Loucy (cell line): Measurements from ENCODE around the gene INTS12.

Source experiments
- H2AFZ ChIP-seq: fragments of 200-600 bp; sonication (generic); 2 replicates; pipeline ENCODE4 v1.6.0; 2016; ENCODE audit warnings: antibody characterized with exemption, mild to moderate bottlenecking, low read length, moderate library complexity
- H3F3A ChIP-seq: fragments of 200-600 bp; 2 replicates; pipeline ENCODE4 v1.6.0; 2016; ENCODE audit warnings: antibody characterized with exemption, low read depth, mild to moderate bottlenecking
- H3K27me3 ChIP-seq: fragments of 200-600 bp; sonication (generic); 2 replicates; pipeline ENCODE4 v1.6.1; 2014; ENCODE audit warnings: low read length, mild to moderate bottlenecking; ENCODE audit not compliant: insufficient read depth, poor library complexity, severe bottlenecking
- H3K36me3 ChIP-seq: fragments of 200-600 bp; sonication (generic); 2 replicates; pipeline ENCODE4 v1.6.1; 2016; ENCODE audit warnings: low read length; ENCODE audit not compliant: insufficient read depth
- H3K4me1 ChIP-seq: fragments of 200-600 bp; sonication (generic); 2 replicates; pipeline ENCODE4 v1.5.1; 2014; ENCODE audit warnings: low read length, mild to moderate bottlenecking; ENCODE audit not compliant: insufficient read depth, poor library complexity, severe bottlenecking
- H3K4me2 ChIP-seq: fragments of 200-600 bp; sonication (generic); 2 replicates; pipeline ENCODE4 v1.6.0; 2014; ENCODE audit warnings: antibody characterized with exemption, low read length, low read depth, mild to moderate bottlenecking; ENCODE audit not compliant: poor library complexity, severe bottlenecking
- H3K4me3 ChIP-seq: fragments of 200-600 bp; sonication (generic); 2 replicates; pipeline ENCODE4 v1.5.1; 2014; ENCODE audit warnings: low read length, mild to moderate bottlenecking, mixed read lengths; ENCODE audit not compliant: poor library complexity, severe bottlenecking
- H3K79me2 ChIP-seq: fragments of 200-600 bp; sonication (generic); 2 replicates; pipeline ENCODE4 v1.6.1; 2014; ENCODE audit warnings: low read length; ENCODE audit not compliant: insufficient read depth
- H3K9ac ChIP-seq: fragments of 200-600 bp; sonication (generic); 2 replicates; pipeline ENCODE4 v1.6.0; 2014; ENCODE audit warnings: mild to moderate bottlenecking, low read depth, low read length, moderate library complexity; ENCODE audit not compliant: poor library complexity, severe bottlenecking
- H3K9me2 ChIP-seq: fragments of 200-600 bp; sonication (generic); replicated peaks from 2 replicates; pipeline ENCODE4 v1.6.1; 2016; ENCODE audit warnings: low read depth, low read length, mixed read lengths
- H3K9me3 ChIP-seq: fragments of 200-600 bp; sonication (generic); 2 replicates; pipeline ENCODE4 v1.6.1; 2014; ENCODE audit warnings: mild to moderate bottlenecking, antibody characterized with exemption, low read length, low read depth; ENCODE audit not compliant: insufficient read depth
- H4K20me1 ChIP-seq: fragments of 200-600 bp; sonication (generic); 2 replicates; pipeline ENCODE4 v1.6.0; 2014; ENCODE audit warnings: antibody characterized with exemption, low read length, mild to moderate bottlenecking; ENCODE audit not compliant: insufficient read depth, poor library complexity, severe bottlenecking
- EZH2phosphoT487 ChIP-seq: fragments of 200-600 bp; IDR thresholded peaks from 2 replicates; pipeline ENCODE4 v1.6.1; 2018; ENCODE audit warnings: antibody characterized with exemption, mild to moderate bottlenecking, moderate library complexity, borderline replicate concordance
- TF ChIP-seq, protein P1 (sequence below): fragments of 200-600 bp; sonication (generic); conservative IDR thresholded peaks from 2 replicates; pipeline ENCODE4 v1.5.1; 2014; ENCODE audit warnings: mild to moderate bottlenecking, antibody characterized with exemption, low read length

INTS12 gene

GRCh38 chr4:105645440-105645839 is 63.0 kb downstream of the INTS12 start:
- no peaks in the 10 kb centered on the region for H3K79me2 ChIP-seq
- H3K4me3 ChIP-seq, result no peak overlapping the region
- TF ChIP-seq EZH2phosphoT487, result no peak
- TF ChIP-seq, protein P1, sequence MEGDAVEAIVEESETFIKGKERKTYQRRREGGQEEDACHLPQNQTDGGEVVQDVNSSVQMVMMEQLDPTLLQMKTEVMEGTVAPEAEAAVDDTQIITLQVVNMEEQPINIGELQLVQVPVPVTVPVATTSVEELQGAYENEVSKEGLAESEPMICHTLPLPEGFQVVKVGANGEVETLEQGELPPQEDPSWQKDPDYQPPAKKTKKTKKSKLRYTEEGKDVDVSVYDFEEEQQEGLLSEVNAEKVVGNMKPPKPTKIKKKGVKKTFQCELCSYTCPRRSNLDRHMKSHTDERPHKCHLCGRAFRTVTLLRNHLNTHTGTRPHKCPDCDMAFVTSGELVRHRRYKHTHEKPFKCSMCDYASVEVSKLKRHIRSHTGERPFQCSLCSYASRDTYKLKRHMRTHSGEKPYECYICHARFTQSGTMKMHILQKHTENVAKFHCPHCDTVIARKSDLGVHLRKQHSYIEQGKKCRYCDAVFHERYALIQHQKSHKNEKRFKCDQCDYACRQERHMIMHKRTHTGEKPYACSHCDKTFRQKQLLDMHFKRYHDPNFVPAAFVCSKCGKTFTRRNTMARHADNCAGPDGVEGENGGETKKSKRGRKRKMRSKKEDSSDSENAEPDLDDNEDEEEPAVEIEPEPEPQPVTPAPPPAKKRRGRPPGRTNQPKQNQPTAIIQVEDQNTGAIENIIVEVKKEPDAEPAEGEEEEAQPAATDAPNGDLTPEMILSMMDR, result no peak
- H3K9me3 ChIP-seq, result no peaks in the 10 kb centered on the region
- H3K4me2 ChIP-seq, result no peak overlapping the region
- no peaks in the 10 kb centered on the region for H3K27me3 ChIP-seq
- no peak overlapping the region for H2AFZ ChIP-seq
- H3F3A ChIP-seq, result no peaks in the 10 kb centered on the region
- no peaks in the 10 kb centered on the region for H3K4me1 ChIP-seq
- H4K20me1 ChIP-seq, result no peaks in the 10 kb centered on the region
- H3K9ac ChIP-seq, result no peak overlapping the region
- H3K36me3 ChIP-seq, result no peaks in the 10 kb centered on the region
- H3K9me2 ChIP-seq, result no peaks in the 10 kb centered on the region

DNA sequence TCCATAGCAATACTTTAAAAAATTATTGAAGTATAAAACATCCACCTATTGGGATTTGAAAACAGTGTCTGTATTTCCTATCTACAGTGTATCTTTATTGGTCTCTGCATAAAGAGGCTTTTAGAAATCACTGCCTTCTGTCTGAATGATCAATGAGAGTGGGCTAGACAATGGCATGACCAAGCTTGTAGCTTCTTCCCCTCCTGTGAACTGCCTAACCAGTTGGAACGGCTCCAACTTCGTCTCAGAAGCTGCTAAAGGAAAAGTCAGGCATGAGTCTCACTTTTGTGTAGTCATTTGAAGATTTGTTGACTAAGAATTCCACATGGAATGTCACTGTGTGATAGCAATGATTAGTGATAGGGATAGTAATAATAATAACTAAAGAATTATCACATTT is 64.2 kb downstream of the INTS12 start:
- H3K9me2 ChIP-seq, result no peaks in the 10 kb centered on the region
- no peak overlapping the region for H2AFZ ChIP-seq
- no peak overlapping the region for H3K4me2 ChIP-seq
- H3K4me3 ChIP-seq, result no peak overlapping the region
- H3K79me2 ChIP-seq, result no peaks in the 10 kb centered on the region
- no peaks in the 10 kb centered on the region for H3K9me3 ChIP-seq
- no peaks in the 10 kb centered on the region for H3F3A ChIP-seq
- H4K20me1 ChIP-seq, result no peaks in the 10 kb centered on the region
- H3K9ac ChIP-seq, result no peak overlapping the region
- H3K27me3 ChIP-seq, result no peaks in the 10 kb centered on the region
- H3K36me3 ChIP-seq, result no peaks in the 10 kb centered on the region
- no peak for TF ChIP-seq EZH2phosphoT487
- TF ChIP-seq, protein P1, result no peak
- H3K4me1 ChIP-seq, result no peaks in the 10 kb centered on the region

- Histone ChIP-seq H3K36me3 (no peaks in the 10 kb centered on the region), H3K9ac (no peak overlapping the region), H3K9me3 (no peaks in the 10 kb centered on the region), H3K4me1 (no peaks in the 10 kb centered on the region), H3F3A (no peaks in the 10 kb centered on the region), H2AFZ (no peak overlapping the region), H3K79me2 (no peaks in the 10 kb centered on the region), H4K20me1 (no peaks in the 10 kb centered on the region), H3K27me3 (no peaks in the 10 kb centered on the region), H3K4me2 (no peak overlapping the region), H3K4me3 (no peak overlapping the region), H3K9me2 (no peaks in the 10 kb centered on the region)
- TF ChIP-seq, protein P1, result no peak
- no peak for TF ChIP-seq EZH2phosphoT487
These were observed 66.6 kb downstream of the INTS12 start for GRCh38 chr4:105641845-105642244.
